ENCODE data around the gene ITGB5. TPM values are rescaled to one million over a fixed set of nuclear protein-coding genes. Genes with fewer than 3 reads are reported as not detected.

Gene ITGB5
- total and polyA plus RNA-seq, 2 donors (not counting 1 experiment from before 2014, with no cell fraction given) = 0.15 to 0.54 TPM

DNA sequence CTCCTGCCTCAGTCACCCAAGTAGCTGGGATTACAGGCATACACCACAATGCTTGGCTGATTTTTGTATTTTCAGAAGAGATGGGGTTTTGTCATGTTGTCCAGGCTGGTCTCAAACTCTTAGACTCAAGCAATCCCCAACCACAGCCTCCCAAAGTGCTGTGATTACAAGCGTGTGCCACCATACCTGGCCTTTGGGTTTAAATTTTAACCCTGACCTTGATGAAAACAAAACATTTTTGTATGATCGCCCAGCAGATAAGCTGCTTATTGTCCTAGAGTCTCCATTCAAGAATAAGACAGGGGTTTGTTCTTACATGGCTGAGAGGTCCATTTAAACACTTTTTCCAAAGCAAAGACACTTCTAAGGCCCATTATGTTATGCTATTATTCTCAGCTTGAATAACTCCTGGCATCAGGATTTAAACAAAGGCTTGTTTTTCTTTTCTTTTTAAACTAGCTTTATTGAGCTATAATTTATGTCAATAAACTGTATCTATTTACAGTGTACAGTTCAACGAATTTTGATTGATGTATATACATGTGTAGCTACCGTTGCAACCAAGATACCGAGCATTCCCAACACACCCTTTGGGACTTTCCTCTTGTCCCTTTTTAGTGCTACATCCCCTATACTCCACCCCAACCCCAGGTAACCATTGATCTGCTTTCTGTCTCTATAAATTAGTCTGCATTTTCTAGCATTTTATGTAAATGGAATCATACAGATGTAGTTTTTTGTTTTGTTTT, 48.8 kb upstream of the ITGB5 start:
- H3K4me3 ChIP-seq (ENCODE audit: control extremely low read depth in 1 of 5, extremely low read depth in 1 of 5, insufficient read depth in 1 of 5, low read depth in 2 of 5, low read length in 4 of 5) = no peak overlapping the region

More for the DNA sequence above, 48.8 kb upstream of the ITGB5 start:
- no peaks in the 10 kb centered on the region for H3K4me1 ChIP-seq (ENCODE audit: control insufficient read depth in 2 of 2, insufficient read depth in 2 of 2, low read length in 2 of 2)
- H2AFZ ChIP-seq (ENCODE audit: insufficient read depth, low read depth, low read length, poor library complexity, severe bottlenecking) = no peak overlapping the region
- no peaks in the 10 kb centered on the region for H3K9me3 Mint-ChIP-seq (ENCODE audit: insufficient read depth)
- H3K27me3 Mint-ChIP-seq = peaks cover 19% of the 10 kb centered on the region
- H3K4me1 Mint-ChIP-seq = no peaks in the 10 kb centered on the region
- no peaks in the 10 kb centered on the region for H3K36me3 ChIP-seq (replicated peaks in 1 of 2; ENCODE audit: control extremely low read depth in 1 of 2, control insufficient read depth in 1 of 2, extremely low read depth in 1 of 2, insufficient read depth in 2 of 2, low read length in 1 of 2)
- no peak for TF ChIP-seq EZH2 (IDR thresholded peaks at IDR 0.05; ENCODE audit: borderline replicate concordance, insufficient read depth, low read depth, low read length, poor library complexity, severe bottlenecking)
- TF ChIP-seq CTCF (IDR thresholded peaks at IDR 0.05) = no peak
- H3K9me3 ChIP-seq (ENCODE audit: control extremely low read depth in 1 of 3, control insufficient read depth in 2 of 3, insufficient read depth in 1 of 3, low read length in 2 of 3) = peaks cover 0 to 3% (median 2%) of the 10 kb centered on the region in 3 donors
- no peak overlapping the region for H3K4me2 ChIP-seq (replicated peaks; ENCODE audit: low read depth, low read length, poor library complexity, severe bottlenecking)
- ATAC-seq (ENCODE audit: low read depth) (no peak), DNase-seq (no peak)
- ChIA-PET POLR2A (no interaction called here), CTCF (interaction anchor here (1.3 to 2.4 kb wide), 3 partner anchors 9 to 505 kb away, joined by 4 to 9 read pairs (median 4); no protein-coding TSS in a partner anchor)
- no peaks in the 10 kb centered on the region for H4K20me1 ChIP-seq (ENCODE audit: control insufficient read depth, insufficient read depth, low read length, poor library complexity, severe bottlenecking)
- no peaks in the 10 kb centered on the region for H3K27me3 ChIP-seq (replicated peaks in 1 of 4; ENCODE audit: control extremely low read depth in 1 of 4, control insufficient read depth in 3 of 4, insufficient read depth in 4 of 4, low read length in 3 of 4)
- no peaks in the 10 kb centered on the region for H3K79me2 ChIP-seq (ENCODE audit: control insufficient read depth, insufficient read depth, low read length)
- intact Hi-C loops (cut with micrococcal nuclease) = no loop called here
- H3K4me3 Mint-ChIP-seq = no peak overlapping the region
- H3K27ac ChIP-seq (ENCODE audit: low read length in 2 of 2) = no peak overlapping the region
- H3K27ac Mint-ChIP-seq = no peak overlapping the region
- H3K9ac ChIP-seq (ENCODE audit: low read length) = no peak overlapping the region
- no CpG with 5 or more reads among the region's 5 CpGs for WGBS (ENCODE audit: insufficient coverage)
